Right forelimb (tissue), 1 donor: ENCODE data around the gene ISM1.

Experiments used
- DNase-seq: peaks from one replicate; pipeline ENCODE4 v3.0.0-alpha.2; 2018

The ISM1 gene

GRCh38 chr20:13318871-13319521 lies 97.9 kb downstream of the ISM1 start:
- no peak for DNase-seq

GRCh38 chr20:13320702-13321101 lies 99.6 kb downstream of the ISM1 start:
- no peak for DNase-seq

- no peak for DNase-seq
These were observed 100.3 kb downstream of the ISM1 start for GRCh38 chr20:13321416-13321815.

- no peak for DNase-seq
These were observed 101.1 kb downstream of the ISM1 start for GRCh38 chr20:13322198-13322597.

GRCh38 chr20:13322621-13323020 lies 101.5 kb downstream of the ISM1 start:
- DNase-seq: no peak

GRCh38 chr20:13325033-13325432 lies 104.0 kb downstream of the ISM1 start:
- no peak for DNase-seq

- DNase-seq: no peak
These were observed 104.8 kb downstream of the ISM1 start for GRCh38 chr20:13325796-13326340.

- DNase-seq: no peak
These were observed 110.5 kb downstream of the ISM1 start for GRCh38 chr20:13331536-13331935.

- no peak for DNase-seq
These were observed 112.0 kb downstream of the ISM1 start for GRCh38 chr20:13333036-13333435.

- DNase-seq: no peak
These were observed 112.7 kb downstream of the ISM1 start for GRCh38 chr20:13333793-13334192.

GRCh38 chr20:13336308-13337089 lies 115.4 kb downstream of the ISM1 start:
- no peak for DNase-seq

- no peak for DNase-seq
These were observed 116.2 kb downstream of the ISM1 start for GRCh38 chr20:13337090-13337784.

- no peak for DNase-seq
These were observed 117.1 kb downstream of the ISM1 start for GRCh38 chr20:13338097-13338661.

GRCh38 chr20:13338999-13339411 lies 117.9 kb downstream of the ISM1 start:
- DNase-seq: no peak

GRCh38 chr20:13340088-13340487 lies 119.0 kb downstream of the ISM1 start:
- no peak for DNase-seq

- DNase-seq: no peak
These were observed 120.8 kb downstream of the ISM1 start for GRCh38 chr20:13341737-13342393.

- DNase-seq: no peak
These were observed 121.6 kb downstream of the ISM1 start for GRCh38 chr20:13342469-13343242.

- DNase-seq: no peak
These were observed 123.6 kb downstream of the ISM1 start for GRCh38 chr20:13344671-13345070.

GRCh38 chr20:13348311-13349234 lies 127.5 kb downstream of the ISM1 start:
- no peak for DNase-seq

- no peak for DNase-seq
These were observed 128.1 kb downstream of the ISM1 start for GRCh38 chr20:13349235-13349604.
